HEK293T (cell line): ENCODE results near the gene RNASE4.

Source experiments
- ARNT ChIP-seq: fragments of 450-650 bp; IDR thresholded peaks from 2 replicates; pipeline ENCODE4 v1.6.1; 2017; ENCODE audit warnings: mild to moderate bottlenecking
- BHLHE40 ChIP-seq: fragments of 450-650 bp; IDR thresholded peaks from 2 replicates; pipeline ENCODE4 v1.6.1; 2016; ENCODE audit warnings: mild to moderate bottlenecking, moderate library complexity, borderline replicate concordance
- FOXA1 ChIP-seq: fragments of 450-650 bp; IDR thresholded peaks from 2 replicates; pipeline ENCODE4 v1.6.1; 2016; ENCODE audit warnings: mild to moderate bottlenecking
- HDGF ChIP-seq: fragments of 450-650 bp; IDR thresholded peaks from 2 replicates; pipeline ENCODE4 v1.6.1; 2017; ENCODE audit warnings: antibody characterized with exemption, borderline replicate concordance
- SP1 ChIP-seq: fragments of 450-650 bp; IDR thresholded peaks from 2 replicates; pipeline ENCODE4 v1.6.1; 2017
- SUZ12 ChIP-seq: fragments of 450-650 bp; IDR thresholded peaks from 2 replicates; pipeline ENCODE4 v1.6.1; 2016; ENCODE audit warnings: mild to moderate bottlenecking
- TARDBP ChIP-seq: fragments of 450-650 bp; IDR thresholded peaks from 2 replicates; pipeline ENCODE4 v1.6.1; 2016

- no peak for TF ChIP-seq BHLHE40
- no peak for TF ChIP-seq FOXA1
- no peak for TF ChIP-seq ARNT
- TF ChIP-seq SUZ12, result no peak
- TF ChIP-seq SP1, result no peak
- no peak for TF ChIP-seq TARDBP
- TF ChIP-seq HDGF, result no peak
Observed at GRCh38 chr14:20642182-20642581, 42.2 kb upstream of the RNASE4 start.
